NCI-H510A treated with DMSO at 0.1 percent for 48 hours (cell line): Measurements from ENCODE around the gene NRXN3.

ENCODE experiments used
- DNase-seq: peaks from one replicate; lab custom pipeline; 2025; lab: John Stamatoyannopoulos, UW

Gene NRXN3

DNA sequence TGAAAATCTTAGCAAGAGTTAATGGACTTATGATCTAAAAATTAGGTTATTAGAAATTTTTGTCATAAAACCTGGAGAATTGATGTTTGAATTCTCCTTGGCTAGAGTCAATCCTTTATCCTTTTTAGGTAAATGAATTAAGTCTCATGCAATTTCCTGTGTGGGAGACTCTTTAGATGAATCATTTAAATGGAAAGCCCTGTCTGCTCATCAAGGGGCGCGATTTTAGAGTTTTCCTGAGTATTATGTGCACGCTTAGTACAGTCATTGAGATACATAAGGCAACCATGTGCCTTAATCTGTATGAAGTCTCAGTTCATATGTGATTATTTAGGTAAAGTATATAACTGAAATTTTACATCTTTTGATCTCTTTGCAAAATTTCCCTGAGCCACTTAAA, 974.7 kb downstream of the NRXN3 start:
- DNase-seq = no peak

DNA sequence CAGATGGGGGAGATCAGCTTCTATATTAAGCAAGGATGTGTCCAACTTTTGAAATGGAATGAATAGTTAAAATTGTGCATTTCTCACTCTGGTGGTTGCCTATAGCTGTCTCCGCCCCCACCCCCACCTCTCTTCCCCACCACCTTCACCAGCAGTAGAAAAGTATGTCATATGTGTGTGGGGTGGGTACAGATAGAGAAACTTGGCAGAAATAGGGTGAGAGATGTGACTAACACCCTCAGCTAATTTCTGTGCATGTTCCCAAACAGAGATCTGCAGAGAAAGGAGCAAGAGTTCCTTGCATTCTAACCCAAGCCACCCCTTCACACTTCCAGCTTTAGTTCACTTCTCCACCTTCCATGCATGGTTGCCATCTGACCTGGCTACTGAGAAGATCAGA, 980.1 kb downstream of the NRXN3 start:
- no peak for DNase-seq

- DNase-seq = no peak
These were observed 987.2 kb downstream of the NRXN3 start for GRCh38 chr14:79157369-79157768.

GRCh38 chr14:79161571-79161970, 991.4 kb downstream of the NRXN3 start:
- no peak for DNase-seq

DNA sequence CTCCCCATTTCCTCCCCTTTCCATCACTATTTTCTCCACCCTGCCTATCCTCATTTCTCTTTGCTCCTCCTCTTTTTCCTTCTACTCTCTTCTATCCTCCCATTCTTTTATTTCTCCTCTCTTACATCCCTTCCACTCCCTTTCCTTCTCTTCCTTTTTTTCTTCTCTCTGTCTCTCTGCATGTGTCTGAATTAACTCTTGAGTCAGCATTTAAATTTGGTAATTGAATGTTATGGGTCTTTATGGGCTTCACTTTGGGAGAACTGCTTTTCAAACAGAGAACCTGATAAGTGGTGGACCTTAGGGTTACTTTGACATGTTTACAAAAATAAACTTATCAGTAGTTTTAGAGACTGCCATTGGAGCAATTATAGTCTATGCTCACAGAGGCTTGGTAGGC, 992.7 kb downstream of the NRXN3 start:
- no peak for DNase-seq

- DNase-seq = no peak
These were observed 995.4 kb downstream of the NRXN3 start for GRCh38 chr14:79165471-79166090.

GRCh38 chr14:79166171-79166570, 996.0 kb downstream of the NRXN3 start:
- no peak for DNase-seq

GRCh38 chr14:79167957-79168356, 997.8 kb downstream of the NRXN3 start:
- DNase-seq = no peak

- no peak for DNase-seq
These were observed 1005.5 kb downstream of the NRXN3 start for GRCh38 chr14:79175671-79176070.

GRCh38 chr14:79177106-79177505, 1006.9 kb downstream of the NRXN3 start:
- no peak for DNase-seq

GRCh38 chr14:79178719-79179118, 1008.5 kb downstream of the NRXN3 start:
- DNase-seq = no peak

DNA sequence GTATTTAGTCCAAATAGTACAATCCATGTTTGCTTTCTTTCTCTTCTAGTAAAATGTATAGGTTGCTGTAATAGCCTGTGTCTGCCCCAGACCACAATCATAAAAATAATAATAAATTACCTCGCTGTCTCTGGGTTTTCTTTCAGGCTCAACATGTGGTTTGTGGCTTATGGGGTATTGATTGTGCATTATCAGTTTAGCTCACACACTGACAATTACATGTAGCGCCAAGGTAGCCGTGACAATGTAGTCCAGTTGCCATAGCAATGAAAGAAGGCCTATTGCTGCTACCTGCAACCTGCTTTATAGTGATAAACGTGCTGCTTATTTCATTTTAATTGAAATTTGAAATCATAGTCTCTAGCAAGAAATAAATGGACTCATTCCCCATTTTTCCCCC, 1009.8 kb downstream of the NRXN3 start:
- no peak for DNase-seq

DNA sequence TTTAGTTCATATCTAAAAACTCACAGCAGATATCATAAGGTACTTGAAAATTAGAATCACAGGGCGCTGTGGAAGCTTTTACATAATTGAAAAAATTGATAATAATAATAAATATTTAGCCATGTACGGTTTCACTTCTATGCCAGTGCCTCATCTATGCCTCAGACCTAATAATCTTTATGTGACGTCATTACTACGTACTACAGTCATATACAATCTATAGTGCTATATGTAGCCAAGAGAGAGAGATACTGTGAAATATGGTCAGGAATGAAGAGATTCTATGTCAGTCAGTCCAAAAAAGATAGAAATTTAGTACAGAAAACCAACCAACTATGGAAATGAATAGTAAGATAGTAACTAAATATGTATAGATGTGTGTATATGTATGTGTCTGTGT, 1010.5 kb downstream of the NRXN3 start:
- no peak for DNase-seq

DNA sequence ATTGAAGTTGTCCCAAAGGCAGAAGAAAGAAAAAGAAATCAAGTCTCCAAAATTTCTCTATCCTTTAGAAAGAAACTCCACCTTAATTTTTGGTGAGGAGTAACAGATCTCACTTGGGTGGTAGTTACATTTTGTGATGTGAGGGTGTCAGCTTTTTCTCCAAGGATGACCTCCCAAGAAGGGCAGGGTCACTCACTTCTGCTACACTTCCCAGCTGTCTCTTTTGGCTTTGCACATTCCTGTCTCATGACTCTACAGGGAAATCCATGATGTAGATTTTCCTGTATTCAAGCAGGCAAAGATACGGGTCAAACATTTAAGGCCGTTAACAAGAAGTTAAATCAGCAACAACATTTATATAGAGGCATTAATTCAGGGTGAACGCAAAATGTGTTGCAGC, 1016.4 kb downstream of the NRXN3 start:
- DNase-seq = no peak

GRCh38 chr14:79193689-79194477, 1023.7 kb downstream of the NRXN3 start:
- no peak for DNase-seq

DNA sequence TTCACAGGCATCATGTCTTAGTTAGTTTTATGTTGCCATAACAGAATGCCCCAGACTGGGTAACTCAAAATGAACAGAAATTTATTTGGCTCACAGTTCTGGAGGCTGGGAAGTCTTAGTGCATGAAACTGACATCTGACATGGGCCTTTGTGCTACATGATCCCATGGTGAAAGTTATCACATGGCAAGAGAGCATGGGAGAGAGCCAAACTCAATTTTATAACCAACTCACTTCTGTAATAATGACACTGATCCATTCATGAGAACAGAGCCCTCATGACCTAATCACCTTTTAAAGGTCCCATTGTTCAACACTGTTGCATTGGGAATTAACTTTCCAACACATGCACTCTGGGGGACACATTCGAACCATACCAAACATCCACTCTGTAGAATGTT, 1026.0 kb downstream of the NRXN3 start:
- no peak for DNase-seq

DNA sequence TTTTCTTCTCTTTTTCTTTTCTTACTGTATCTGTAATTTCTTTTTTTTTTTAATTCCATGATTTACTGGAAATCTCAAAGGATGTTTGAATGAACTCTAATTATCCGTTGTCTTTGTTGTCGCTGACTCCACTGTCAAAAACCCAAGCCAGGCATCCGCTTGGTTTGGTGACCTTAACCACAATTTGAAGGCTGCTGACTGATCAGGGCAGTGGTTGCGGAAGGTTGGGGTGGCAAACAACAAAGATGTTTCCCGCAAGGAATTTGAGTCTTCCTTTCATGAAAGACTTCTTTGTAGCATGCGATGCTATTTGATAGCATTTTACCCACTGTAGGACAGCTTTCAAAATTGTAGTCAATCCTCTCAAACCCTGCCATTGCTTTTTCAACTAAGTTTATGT, 1027.3 kb downstream of the NRXN3 start:
- DNase-seq = no peak

GRCh38 chr14:79199217-79199616, 1029.0 kb downstream of the NRXN3 start:
- no peak for DNase-seq

GRCh38 chr14:79201564-79202207, 1031.5 kb downstream of the NRXN3 start:
- no peak for DNase-seq

- no peak for DNase-seq
These were observed 1034.4 kb downstream of the NRXN3 start for GRCh38 chr14:79204591-79204990.

DNA sequence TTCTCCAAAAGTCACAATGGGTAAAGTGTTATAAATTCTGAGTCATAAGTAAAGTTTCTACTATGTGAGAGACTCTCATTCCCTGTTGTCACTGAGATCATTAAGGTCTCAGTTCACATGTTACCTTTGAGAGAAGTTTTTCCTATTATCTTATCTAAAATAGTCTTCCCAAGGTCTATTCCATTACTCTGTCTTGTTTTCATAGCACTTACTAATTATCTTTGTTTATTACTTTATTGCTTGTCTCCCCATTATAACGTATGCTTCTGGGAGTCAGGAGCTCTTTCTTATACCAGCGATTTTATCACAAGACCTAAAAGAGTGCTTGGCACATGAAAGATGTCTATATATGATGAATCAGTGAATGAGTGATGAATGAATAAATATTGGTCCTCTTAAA, 1039.2 kb downstream of the NRXN3 start:
- DNase-seq = no peak

- DNase-seq = no peak
These were observed 1055.6 kb downstream of the NRXN3 start for GRCh38 chr14:79225815-79226214.

- no peak for DNase-seq
These were observed 1059.3 kb downstream of the NRXN3 start for GRCh38 chr14:79229383-79229909.
